H7 (cell line): Measurements from ENCODE around the gene POLRMT. TPM values are rescaled to one million over a fixed set of nuclear protein-coding genes. Genes with fewer than 3 reads are reported as not detected.

ENCODE experiments used
- DNase-seq: peaks from one replicate; pipeline ENCODE4 v3.0.0; 2012
- H3K27me3 ChIP-seq: 2 replicates; pipeline ENCODE4 v1.6.0; 2011; ENCODE audit warnings: mild to moderate bottlenecking, low read length; ENCODE audit not compliant: control insufficient read depth, insufficient read depth
- H3K36me3 ChIP-seq: replicated peaks from 2 replicates; pipeline ENCODE4 v1.5.1; 2011; ENCODE audit warnings: low read length; ENCODE audit not compliant: control insufficient read depth, insufficient read depth
- H3K4me3 ChIP-seq: 2 replicates; pipeline ENCODE4 v1.5.1; 2011; ENCODE audit warnings: low read depth, mild to moderate bottlenecking, control low read depth, low read length, moderate library complexity; ENCODE audit not compliant: insufficient read depth
- total RNA-seq: library from RNA; depleted of rRNA; stranded (reverse); fragments of >200 nt; shearing (Covaris generic); gene quantifications from 2 replicates; pipeline ENCODE4 v1.2.3, GENCODE V29; 2014

Gene POLRMT
- total RNA-seq, 1 experiment from 2014 or later, result 128 TPM

- H3K36me3 ChIP-seq, result peaks cover 3% of the 10 kb centered on the region
- no peak for DNase-seq
- H3K27me3 ChIP-seq, result peaks cover 3% of the 10 kb centered on the region; the same call in 1 of the 2 replicates
- no peak overlapping the region for H3K4me3 ChIP-seq
Observed at GRCh38 chr19:644789-645188, 11.5 kb upstream of the POLRMT start.

- Histone ChIP-seq H3K36me3 (peaks cover 3% of the 10 kb centered on the region), H3K27me3 (peaks cover 4% of the 10 kb centered on the region; the same call in 1 of the 2 replicates), H3K4me3 (no peak overlapping the region)
- no peak for DNase-seq
Observed at GRCh38 chr19:644363-644762, 11.0 kb upstream of the POLRMT start.

- DNase-seq, result no peak
- Histone ChIP-seq H3K4me3 (no peak overlapping the region), H3K27me3 (peaks cover 10% of the 10 kb centered on the region), H3K36me3 (peaks cover 2% of the 10 kb centered on the region; the same call in 1 of the 2 replicates)
Observed at GRCh38 chr19:643736-644135, 10.4 kb upstream of the POLRMT start.

GRCh38 chr19:642767-643727 lies 9.7 kb upstream of the POLRMT start:
- Histone ChIP-seq H3K36me3 (no peaks in the 10 kb centered on the region; the same call in 1 of the 2 replicates), H3K4me3 (no peak overlapping the region), H3K27me3 (peaks cover 16% of the 10 kb centered on the region)
- no peak for DNase-seq

GRCh38 chr19:641702-642101 lies 8.4 kb upstream of the POLRMT start:
- Histone ChIP-seq H3K27me3 (peaks cover 16% of the 10 kb centered on the region), H3K36me3 (no peaks in the 10 kb centered on the region), H3K4me3 (no peak overlapping the region)
- no peak for DNase-seq

- no peak for DNase-seq
- Histone ChIP-seq H3K4me3 (no peak overlapping the region), H3K27me3 (peaks cover 16% of the 10 kb centered on the region), H3K36me3 (no peaks in the 10 kb centered on the region)
Observed at GRCh38 chr19:640606-641189, 7.4 kb upstream of the POLRMT start.

GRCh38 chr19:640161-640558 lies 6.8 kb upstream of the POLRMT start:
- H3K4me3 ChIP-seq, result peak overlapping the region; percentile 34; the same call in 1 of the 2 replicates
- peaks cover 16% of the 10 kb centered on the region for H3K27me3 ChIP-seq
- DNase-seq, result no peak
- H3K36me3 ChIP-seq, result no peaks in the 10 kb centered on the region

GRCh38 chr19:639253-640160 lies 6.2 kb upstream of the POLRMT start, which contains the start of gene FGF22:
Gene FGF22 (plus strand): TSS chr19:639879. CDS start chr19:639926, 47 bp downstream.
- peak within 1 kb of the TSS; percentile 38 for H3K4me3 ChIP-seq
- DNase-seq, result peak; percentile 100
- H3K36me3 ChIP-seq, result no peaks in the 10 kb centered on the region
- H3K27me3 ChIP-seq, result peaks cover 16% of the 10 kb centered on the region

- Histone ChIP-seq H3K27me3 (peaks cover 16% of the 10 kb centered on the region), H3K4me3 (no peak overlapping the region), H3K36me3 (no peaks in the 10 kb centered on the region)
- DNase-seq, result no peak
Observed at GRCh38 chr19:638906-639252, 5.5 kb upstream of the POLRMT start.

- Histone ChIP-seq H3K27me3 (peaks cover 14% of the 10 kb centered on the region), H3K4me3 (no peak overlapping the region), H3K36me3 (no peaks in the 10 kb centered on the region)
- no peak for DNase-seq
Observed at GRCh38 chr19:634975-635652, 1.8 kb upstream of the POLRMT start.

GRCh38 chr19:633786-634639 lies 676 bp upstream of the POLRMT start:
- no peaks in the 10 kb centered on the region; the same call in 1 of the 2 replicates for H3K36me3 ChIP-seq
- H3K27me3 ChIP-seq, result peaks cover 9% of the 10 kb centered on the region
- peak overlapping the region; percentile 51 for H3K4me3 ChIP-seq
- no peak for DNase-seq

- Histone ChIP-seq H3K36me3 (no peaks in the 10 kb centered on the region; the same call in 1 of the 2 replicates), H3K4me3 (peak overlapping the region; percentile 95), H3K27me3 (no peaks in the 10 kb centered on the region; the same call in 1 of the 2 replicates)
- peak; percentile 93 for DNase-seq
Observed at GRCh38 chr19:632579-633067, 714 bp downstream of the POLRMT start.
